SHP77 (cell line): ENCODE measurements around the gene SHC3.

Experiments
- DNase-seq, 2 experiments: peaks; one replicate each; lab custom pipeline; 2025; lab: John Stamatoyannopoulos, UW

SHC3 gene

DNA sequence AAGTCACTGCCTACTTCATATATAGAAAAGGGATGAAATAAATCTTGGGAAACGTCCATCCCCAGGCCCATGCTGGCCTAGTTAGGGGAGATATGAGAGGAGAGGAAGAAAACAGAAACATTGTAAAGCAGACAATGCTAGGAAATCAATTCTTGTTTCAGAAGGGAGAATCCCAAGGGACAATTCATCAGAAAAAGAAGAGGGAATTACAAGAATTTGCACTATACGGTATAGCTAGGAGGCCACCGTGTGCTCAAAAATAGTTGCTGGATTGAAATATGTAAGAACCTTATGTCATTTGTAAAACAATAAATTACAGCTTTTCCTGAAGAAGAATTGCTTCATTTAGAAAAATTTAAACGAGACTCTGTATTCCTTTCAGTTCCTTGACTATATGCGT is 8.3 kb upstream of the SHC3 start:
- no peak for DNase-seq

DNA sequence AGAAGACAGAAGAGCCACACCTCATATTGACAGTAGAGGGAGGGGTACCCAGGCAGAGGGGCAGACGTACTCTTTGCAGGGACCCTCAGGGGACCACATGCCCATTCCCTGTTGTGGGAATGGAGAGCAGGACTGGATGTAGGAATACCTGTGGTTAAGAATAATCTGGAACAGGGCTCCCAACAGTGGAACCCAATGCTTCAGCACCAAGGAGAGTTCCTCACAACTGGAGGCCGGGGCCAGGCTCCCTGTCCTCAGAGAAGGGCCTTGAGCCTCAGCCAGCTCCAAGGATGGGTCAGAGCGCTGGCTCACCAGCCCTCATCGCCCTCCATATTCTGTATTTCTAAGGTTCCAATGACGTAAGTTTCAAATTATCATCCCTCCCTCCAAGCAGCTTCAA is 7.4 kb upstream of the SHC3 start:
- DNase-seq, result no peak

DNA sequence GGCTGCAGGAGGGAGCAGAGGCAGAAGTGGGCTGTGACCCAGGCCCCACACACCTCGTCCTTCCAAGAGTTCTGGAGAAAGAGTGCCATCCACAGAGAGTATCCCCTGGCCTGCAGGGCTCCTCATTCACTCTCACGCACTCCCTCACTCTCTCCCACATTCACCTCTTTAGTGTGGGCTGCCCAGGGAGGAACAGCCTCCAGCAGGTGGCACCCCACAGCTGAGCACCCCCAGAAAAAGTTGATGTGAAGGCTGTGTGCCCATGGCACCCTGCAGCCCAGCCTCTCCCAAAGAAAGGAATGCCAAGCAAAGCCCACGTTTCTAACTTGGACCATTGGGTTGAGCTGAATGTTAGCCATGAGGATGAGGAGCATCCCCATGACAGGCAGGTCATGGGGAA is 4.5 kb upstream of the SHC3 start:
- DNase-seq, result no peak

DNA sequence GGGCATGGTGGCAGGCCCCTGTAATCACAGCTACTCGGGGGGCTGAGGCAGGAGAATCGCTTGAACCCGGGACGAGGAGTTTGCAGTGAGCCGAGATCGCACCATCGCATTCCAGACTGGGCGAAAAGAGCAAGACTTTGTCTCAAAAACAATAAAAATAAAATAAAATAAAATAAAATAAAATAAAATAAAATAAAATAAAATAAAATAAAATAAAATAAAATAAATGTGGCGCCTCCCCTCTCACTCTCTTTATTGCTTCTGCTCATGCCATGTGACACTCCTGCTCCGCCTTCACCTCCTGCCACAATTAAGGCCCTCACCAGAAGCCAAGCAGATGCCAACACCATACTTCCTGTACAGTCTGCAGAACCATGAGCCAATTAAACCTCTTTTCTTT is 3.8 kb upstream of the SHC3 start:
- no peak for DNase-seq

DNA sequence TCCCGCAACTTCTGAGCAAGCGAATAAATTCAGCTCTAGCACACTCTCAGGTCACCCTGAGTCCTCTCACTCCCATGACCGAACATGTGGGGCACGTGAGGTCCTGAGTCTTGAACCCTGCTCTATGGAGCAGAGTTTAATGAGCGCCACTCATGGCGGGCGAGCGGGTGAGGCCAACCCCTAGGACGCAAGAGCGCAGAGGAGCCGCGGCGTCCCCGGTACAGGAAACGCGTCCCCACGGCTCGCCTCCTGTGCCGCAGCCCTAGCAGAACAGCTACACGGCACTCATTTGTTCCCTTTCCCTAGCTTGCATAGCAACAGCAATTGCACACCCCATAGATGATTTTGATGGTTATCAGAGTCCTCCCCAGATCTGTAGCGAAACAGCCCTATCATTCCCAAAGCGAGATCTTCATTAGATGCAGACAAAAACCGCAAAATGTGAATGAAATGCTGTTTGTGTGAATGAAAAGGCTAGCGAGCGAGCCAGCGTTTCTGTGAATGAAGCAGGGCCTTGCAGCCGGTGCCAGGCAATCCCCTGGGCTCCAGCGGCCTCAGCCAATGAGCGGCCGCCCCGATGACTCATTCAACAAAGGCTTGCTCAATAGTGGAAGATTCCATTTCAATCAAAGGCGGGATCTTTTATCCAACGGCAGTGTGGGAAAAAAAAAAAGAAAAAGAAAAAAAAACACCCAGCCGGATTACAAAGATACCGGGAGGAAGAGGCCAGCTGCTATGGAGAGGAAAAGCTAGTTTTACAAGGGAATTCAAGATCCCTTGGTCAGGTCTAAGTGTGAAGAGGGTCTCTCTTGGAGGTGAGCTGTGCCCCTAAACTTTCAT is 1.5 kb upstream of the SHC3 start:
- peak; percentile 94 to 97 for DNase-seq

DNA sequence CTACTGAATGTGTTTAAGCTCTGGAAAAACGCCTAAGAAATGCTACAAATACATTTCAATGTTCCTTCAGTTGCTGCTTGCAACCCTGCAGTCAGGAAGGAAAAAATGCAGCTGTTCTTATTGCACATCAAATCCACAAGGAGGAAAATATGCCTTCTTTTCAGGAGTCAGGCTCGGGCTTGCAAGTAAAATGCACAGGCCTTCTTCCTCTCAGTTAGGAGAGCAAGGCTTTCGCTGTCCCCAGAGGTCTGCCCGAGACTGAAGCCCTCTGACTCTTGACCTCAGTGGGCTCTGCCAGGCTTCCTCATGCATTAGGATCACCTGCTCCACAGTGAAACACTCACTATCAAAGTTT is 899 bp upstream of the SHC3 start:
- peak in 1 of 2 experiments; percentile 63 for DNase-seq

DNA sequence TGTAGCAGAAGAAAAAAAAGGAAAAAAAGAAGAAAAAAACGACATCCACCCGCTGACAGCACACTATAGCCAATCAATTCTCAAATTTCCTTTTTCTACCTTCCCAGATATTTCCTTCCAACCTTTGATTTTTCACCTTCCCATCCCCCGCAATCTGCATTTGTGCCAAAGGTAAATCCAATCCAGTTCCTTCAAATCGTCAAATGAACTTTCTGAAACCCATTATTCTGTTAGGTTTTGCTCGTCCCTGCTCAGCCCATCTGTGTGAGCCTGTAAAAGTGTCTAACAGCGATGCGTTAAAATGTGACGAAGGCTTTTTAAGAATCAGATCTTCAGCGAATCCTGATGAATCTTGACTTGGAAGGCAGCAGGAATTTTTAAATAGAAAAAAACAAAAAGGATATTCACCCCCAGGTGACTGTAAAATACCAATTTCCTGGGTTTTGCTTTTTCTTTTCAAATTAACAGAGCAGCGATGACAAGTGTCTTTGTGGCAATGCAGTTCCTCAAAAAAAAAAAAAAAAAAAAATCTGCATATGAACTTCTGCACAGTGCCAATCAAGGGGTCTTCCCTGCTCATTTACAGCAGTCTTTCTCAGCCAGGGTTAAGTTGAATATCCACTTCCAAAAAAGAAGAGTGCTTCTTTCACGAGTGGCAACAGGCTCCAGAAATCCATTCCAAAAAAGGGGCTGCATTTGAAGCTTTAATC is 367 bp upstream of the SHC3 start:
- DNase-seq, result no peak

DNA sequence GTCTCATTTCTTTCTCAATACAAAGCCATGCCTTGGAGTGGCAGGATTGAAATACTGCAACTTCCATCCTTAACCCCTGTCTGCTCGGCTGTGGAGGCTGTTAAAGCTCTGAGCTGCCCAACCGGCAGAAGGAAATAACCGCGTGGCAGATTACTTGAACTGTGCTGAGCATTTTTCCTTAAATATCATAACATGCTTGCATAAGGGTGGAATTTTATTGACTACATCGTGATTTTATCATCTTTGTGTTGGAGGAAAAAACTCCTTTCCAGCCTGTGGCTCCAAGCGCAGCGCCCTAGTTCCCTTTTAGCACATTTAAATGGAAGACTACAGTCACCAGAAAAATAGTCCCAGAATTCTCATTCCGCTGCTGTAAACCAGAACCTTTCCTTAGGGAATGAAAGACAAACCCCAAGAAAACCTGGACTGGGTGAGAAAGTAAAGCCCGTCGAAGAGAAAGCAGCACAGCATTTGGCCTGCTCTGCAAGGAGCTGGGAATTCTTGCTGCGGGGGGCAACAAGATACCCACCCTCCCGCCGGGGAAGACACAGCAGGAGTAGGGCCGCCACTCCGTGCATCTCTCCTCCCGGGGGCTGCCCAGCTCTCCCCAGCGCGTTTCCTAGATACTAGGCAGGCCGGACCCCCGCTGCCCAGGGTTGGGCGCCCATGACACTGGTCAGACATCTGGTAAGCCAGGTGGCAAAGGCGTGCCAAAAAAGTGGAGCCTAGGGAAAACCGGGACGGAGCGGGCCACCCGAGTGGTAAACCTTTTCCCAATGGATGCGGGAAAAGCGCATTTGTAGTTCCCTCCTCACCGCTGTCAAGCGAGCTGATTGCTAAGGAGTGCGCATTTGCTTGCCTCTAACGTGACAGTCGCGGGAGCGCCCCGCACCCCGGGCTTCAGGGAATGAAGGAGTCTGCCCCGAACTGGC is 1.3 kb downstream of the SHC3 start:
- peak in 1 of 2 experiments; percentile 26 for DNase-seq

DNA sequence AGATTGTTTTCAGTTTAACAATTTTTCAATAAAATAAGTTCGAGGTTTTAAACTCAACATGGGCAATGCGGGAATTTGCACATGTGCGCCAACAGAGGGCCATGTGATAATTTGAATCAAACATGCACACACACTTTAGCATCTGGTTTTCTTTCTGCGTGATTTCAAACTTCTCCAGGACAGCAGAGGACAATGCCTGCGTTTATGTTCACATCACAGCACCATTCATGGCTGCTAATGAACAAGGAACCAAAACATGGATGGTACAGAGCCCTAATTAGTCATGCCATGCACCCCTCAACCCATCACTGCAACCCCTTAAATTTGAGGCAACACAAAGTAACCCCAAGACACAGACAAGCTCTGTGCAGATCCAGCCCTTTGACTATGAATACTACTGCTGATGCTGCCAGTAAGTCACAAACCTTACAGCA is 2.8 kb downstream of the SHC3 start:
- peak in 1 of 2 experiments; percentile 34 for DNase-seq

DNA sequence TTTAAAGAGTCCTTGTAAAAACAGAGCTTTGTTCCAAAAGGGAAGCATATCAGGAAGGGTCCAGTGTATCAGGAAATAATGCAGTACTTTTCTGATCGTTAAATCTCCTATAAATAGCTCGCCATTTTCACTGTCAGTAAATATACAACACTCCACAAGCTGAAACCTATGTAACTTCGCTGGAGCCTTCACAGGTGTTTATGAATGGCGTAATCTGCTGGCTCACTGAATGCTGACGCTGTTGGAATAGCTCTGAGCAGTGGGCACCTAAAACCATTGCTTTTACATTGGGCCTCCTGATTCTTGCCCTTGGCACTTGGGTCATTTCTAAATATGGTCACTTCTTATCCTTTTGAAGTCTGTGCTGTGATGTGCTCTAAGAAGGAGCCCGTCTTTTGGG is 4.3 kb downstream of the SHC3 start:
- peak in 1 of 2 experiments; percentile 16 for DNase-seq

DNA sequence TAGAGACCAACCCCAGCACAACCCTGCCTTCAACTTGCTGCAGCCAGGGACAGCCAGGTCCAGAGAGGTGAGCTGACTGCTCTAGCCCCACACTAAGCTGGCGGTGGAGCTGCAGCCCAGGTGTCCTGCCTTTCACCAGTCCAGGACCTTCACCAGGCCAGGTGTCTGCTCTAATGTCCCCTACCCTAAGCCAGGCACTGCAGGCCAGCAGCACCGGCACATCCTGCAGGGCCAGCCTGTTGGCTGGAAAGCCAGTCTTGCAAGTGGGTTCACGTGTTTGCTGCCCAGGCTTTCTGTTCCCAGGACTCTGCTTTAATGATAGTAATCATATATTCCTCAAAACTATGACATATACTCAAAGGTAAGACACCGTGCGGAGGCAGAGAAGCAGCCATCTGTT is 5.5 kb downstream of the SHC3 start:
- no peak for DNase-seq

DNA sequence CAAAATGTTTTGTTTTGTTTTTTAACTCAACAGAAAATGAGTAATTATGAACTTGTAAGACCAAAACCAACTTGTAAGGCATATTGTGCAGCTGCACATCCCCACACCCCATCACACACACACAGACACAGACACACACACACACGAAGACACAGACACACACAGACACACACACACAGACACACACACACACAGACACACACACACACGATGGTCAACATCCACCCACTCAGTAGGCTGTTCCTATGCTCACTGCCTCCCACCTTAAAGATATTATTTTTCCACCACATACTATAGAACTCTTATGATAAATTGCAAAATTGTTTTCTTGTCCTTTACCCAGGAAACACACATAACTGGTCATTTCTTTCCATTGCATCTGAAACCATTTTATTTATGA is 6.2 kb downstream of the SHC3 start:
- no peak for DNase-seq

DNA sequence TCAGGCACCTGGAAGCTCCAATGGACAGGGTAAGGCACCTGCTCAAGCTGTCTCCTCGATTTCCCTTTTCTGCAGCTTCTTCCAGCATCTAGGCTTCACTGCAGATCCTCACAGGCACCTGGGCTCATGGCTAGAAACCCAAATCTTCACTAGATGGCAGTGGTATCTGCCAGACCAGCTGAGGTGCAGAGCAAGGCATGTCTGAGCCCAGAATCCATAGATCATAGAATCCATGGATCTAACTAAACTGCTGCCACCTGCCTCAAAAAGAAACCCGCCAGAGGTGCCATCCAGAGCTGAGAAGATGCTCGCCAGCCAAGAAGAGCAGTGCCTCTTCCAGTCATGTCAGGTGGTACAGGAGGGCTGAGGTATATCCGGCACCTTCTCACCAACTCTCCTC is 6.9 kb downstream of the SHC3 start:
- no peak for DNase-seq

DNA sequence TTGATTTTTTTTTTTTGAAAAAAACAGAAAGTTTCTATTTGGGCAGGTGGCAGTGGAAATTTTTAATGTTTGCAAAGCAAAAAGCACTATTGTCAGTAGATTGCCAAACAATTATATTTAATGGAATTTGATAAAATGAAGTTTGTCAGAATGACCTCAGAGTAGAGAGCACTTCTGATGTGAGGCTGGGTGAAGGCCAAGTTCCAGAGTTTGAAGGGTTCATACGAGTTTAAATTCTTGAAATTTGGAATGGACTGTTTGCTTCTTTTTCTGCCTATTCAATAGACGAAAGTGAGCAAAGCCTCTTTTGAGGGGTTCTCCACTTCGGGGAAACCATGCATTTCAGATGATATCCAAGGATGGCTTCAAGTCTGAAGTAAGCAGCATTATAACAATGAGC is 7.4 kb downstream of the SHC3 start:
- no peak for DNase-seq

DNA sequence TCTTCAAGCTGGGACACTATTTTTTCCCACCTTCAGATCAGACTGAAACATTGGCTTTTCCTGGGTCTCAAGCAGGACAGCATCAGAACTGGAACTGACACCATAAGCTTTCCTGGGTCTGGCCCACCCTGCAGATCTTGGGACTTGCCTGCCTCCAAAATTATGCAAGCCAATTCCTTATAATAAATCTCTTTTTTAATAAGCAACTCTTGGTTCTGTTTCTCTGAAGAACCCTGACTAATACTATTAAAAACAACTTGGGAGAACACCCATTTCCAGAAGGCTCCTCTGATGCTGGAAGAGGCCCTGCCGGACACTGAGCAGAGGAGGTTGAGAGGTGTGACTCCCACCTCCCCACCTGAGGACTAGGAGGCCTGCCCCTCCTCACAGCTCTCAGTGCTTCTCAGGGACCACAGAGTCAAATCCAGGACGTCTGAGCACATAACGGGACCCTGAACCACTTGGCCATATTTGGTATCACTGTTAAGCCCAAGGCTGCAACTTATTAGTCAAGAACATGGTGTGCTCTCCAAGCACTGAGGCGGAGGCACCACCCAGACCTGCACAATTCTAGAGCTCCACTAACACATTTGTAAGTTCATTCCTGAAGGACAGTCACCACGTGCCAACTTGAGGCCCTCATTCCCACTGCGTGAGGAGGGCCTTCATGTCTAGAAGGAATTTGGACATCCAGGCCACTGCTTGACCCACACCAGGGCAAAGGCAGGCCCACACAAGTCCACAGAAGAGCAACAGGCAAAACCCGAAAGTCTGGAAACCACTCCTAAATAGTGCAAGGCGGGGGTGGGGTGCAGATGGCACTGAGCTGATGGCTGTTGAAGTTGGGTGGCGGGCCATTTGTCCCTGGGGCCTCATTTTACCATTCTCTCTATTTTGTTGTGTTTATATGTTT is 9.5 kb downstream of the SHC3 start:
- DNase-seq, result no peak

DNA sequence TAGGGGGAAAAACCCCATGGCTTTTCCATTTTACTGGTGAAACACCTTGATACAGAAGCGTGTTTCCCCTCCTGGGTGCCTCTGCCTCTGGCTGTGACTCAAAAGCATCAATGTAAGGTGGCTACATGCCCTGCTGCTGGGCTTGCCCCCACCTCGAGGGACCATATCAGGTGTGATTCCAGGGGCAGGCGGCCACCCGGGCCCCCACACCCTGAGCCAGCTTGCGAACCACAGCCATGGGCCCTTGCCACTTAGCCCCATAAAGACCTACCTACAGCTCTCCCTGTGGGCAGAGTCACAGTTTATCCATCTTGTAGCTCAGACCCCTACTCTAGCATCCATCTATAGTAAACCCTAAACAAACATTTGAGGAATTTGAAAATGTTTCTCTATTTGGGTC is 10.8 kb downstream of the SHC3 start:
- DNase-seq, result no peak

DNA sequence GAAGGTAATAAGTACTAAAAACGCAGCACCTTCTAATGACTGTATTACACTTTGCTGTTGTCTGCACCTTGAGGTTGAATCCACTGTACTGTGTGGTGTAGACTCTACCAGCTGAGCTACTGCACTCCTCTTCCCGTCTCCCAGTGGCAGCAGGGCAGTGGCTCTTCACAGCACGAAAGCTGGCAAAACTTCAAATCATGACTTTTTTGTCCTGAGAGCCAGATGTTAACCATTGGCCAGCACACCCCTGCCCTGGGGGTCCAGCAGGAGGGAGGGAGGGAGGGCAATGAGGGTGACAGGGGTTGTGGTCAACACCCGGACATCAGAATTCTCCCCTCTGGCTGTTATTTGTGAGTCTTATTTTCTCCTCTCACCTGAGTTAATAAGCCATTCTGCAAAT is 11.8 kb downstream of the SHC3 start:
- DNase-seq, result no peak

DNA sequence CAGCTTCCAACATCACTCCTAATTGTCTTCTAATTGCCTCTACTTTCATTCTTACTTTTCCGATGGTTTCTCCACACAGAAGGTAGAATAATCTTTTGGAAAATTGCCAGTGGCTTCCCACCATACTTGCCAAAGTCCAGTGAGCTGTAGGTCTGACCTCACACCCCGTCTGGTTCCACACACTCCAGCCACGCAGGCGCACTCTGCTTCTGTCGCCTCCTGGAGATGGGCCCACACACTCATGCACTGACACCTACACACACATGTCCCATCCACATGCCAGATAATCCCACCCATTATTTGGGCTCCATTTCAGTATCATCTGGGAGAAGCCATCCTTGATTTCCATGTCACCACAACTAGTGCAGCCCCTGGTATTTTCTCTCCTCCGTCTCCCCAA is 12.7 kb downstream of the SHC3 start:
- no peak for DNase-seq

DNA sequence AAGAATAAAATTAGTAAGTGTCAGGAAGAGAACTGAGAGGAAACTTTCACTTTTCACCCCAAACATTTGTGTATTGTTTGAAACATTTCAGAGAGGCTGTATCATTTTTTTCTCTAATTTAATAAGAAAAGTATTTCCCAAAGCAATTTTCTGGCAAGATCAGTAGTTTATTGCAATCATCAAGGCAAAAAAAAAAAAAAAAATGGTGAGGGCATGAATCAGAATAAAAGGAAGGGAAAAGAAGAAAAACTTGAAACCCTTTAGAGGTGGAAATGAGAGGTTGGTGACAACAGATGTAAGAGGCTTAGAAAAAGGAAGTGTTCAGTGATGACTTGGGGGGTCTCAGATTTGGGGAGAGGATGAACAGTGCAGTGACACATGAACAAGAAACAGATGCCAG is 13.3 kb downstream of the SHC3 start:
- no peak for DNase-seq

DNA sequence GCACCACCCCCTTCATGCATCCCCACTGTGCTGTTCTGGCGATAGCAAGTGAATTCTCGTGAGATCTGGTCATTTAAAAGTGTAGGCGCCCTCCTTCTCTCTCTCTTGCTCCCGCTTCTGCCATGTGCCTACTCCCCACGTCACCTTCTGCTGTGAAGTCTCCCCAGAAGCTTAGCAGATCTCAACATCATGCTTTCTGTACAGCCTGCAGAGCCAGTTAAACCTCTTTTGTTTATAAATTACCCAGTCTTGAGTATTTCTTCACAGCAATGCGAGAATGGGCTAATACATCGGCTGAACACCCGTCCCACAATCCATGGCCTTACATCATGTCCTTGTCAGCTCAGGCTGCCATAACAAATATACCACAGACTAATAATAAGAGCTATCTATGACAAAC is 17.4 kb downstream of the SHC3 start:
- DNase-seq, result no peak

DNA sequence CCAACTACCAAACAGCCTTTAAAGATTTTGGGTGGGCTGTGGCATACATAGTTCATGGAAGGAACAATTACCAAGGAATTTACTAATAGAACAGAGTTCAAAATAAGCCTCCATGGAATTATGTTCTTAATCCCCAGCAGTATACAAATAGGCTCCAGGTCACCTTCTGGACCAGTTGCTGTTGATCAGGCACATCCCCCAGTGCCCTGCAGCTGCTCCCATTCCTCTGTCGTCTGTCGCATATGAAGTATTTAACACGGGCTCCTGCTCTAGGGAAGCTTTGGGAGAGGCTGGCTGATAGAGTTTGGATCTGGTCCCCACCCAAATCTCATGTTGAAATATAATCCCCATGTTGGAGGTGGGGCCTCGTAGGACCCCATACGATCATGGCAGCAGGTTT is 17.8 kb downstream of the SHC3 start:
- no peak for DNase-seq
